Stimulated activated CD8-positive, alpha-beta memory T cell treated with anti-CD3 and anti-CD28 coated beads, Interleukin-12 subunit alpha, Interleukin-12 subunit beta, amount 100 ng/mL, for 24 hours (primary cell): ENCODE measurements around the gene MGME1.

ENCODE experiments used
- DNase-seq: peaks from one replicate; pipeline ENCODE4 v3.0.0-alpha.2; 2020; ENCODE audit errors: extremely low read depth

Gene MGME1

GRCh38 chr20:17992847-17993513 is 24.2 kb downstream of the MGME1 start:
- DNase-seq = no peak

DNA sequence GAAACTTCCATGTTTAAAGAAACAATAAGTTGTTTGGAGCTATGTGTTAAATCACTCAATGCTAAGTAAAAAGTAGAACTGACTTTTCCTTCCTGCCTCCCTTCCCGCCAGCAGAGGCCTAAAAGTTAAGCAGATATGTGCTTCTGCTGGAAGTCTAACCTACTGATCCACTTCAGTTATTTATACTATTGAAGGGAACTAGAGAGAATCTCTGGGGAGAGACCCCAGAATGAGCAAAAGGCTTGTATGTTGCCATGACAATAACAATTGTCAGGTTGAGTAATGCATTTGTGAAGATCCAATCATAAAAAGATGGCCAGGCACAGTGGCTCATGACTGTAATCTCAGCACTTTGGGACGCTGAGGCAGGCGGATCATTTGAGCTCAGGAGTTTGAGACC is 24.7 kb downstream of the MGME1 start:
- DNase-seq = no peak

- DNase-seq = no peak
These were observed 27.4 kb downstream of the MGME1 start for GRCh38 chr20:17995967-17996819.

DNA sequence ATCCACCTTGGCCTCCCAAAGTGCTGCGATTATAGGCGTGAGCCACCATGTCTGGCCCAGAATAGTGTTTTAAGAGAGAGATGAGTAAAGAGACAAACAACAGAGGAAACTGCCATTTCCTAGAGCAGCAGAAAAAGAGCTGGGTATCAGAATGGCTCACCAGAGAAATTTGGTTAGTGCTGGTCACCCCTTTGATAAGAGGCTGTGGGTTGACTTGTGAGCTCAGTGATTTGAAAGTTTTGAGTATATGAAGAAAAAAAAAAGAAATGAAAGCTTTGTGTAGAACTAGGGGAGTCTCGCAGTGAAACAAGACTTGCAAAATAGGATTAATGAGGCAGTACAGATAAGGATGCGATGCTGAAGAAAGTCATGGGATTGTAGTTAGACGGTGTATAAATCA is 29.6 kb downstream of the MGME1 start:
- DNase-seq = no peak

GRCh38 chr20:17999566-17999965 is 30.7 kb downstream of the MGME1 start:
- no peak for DNase-seq

DNA sequence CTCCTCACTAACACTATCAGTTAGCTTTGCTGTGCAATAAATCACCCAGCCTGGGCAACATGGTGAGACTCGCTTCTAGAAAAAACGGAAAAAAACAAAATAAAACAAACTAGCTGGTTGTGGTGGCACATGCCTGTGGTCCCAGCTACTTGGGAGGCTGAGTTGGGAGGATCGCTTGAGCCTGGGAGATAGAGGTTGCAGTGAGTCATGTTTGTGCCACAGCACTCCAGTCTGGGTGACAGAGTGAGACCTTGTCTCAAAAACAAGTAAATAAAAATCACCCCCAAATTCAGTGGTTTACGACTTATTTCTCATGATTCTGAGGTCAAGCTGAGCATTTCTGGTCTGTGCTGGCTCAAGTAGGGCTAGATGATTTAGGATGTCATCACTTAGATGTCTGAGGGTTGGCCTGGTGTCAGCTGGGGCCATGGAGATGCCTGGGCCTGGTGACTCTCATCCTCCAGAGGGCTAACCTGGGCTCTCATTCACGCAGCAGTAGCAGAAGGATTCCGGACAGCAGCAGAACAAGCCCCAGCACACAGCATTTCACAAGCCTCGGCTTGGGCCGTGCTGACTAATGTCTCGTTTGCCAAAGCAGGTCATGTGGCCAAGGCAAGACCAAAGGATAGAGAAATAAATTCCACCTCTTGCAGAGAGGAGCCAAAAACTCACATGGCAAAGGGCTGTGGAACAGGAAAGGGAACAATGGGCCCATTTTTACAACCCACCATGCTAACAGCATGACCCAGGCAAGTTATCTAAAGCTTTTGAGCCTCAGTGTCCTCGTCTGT is 32.5 kb downstream of the MGME1 start:
- DNase-seq = no peak

GRCh38 chr20:18003897-18004296 is 35.1 kb downstream of the MGME1 start:
- no peak for DNase-seq

DNA sequence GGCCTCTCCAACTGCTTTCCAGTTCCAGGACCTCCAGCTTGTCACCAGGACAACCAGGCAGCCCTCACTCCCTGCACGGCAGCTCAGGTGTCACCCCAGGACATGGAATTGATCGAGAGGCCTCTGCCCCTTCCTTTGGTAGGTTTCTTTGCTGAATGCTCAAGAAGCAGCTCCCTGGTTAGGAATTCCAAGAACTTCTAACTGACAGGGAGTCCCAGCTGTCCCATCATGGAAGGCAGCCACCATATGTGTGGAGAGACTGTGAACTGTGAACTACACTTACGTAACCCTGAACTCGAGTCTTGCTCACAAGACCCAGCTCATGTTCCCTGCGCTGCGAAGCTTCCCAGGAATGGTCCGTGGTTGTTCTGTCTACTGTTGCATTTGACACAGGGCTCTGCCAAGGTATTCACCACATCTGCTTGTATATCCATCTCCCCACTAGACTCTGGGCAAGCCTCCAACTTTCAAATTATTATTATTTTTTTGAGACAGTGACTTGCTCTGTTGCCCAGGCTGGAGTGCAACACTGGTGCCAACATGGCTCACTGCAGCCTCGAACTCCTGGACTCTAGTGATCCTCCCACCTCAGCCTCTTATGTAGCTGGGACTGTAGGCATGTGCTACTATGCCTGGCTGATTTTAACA is 35.7 kb downstream of the MGME1 start:
- no peak for DNase-seq

GRCh38 chr20:18005170-18005989 is 36.6 kb downstream of the MGME1 start:
- no peak for DNase-seq

- no peak for DNase-seq
These were observed 37.2 kb downstream of the MGME1 start for GRCh38 chr20:18005990-18006364.

DNA sequence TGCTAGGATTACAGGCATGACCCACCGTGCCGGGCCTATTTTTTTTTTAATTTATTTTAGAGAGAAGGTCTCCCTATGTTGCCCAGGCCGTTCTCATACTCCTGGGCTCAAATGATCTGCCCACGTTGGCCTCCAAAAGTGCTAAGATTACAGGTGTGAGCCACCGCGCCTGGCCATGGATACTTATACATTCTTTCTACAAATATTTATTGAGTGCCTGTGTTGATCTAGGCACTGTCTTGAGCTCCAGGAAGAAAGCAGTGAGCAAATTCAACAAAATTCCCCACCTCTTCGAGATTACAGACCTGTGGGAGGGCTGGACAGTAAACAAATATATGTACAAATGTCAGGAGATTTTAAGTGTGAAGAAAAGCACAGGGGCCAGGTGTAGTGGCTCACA is 37.9 kb downstream of the MGME1 start:
- no peak for DNase-seq

GRCh38 chr20:18007534-18008292 is 38.9 kb downstream of the MGME1 start:
- no peak for DNase-seq

- no peak for DNase-seq
These were observed 40.3 kb downstream of the MGME1 start for GRCh38 chr20:18009116-18009515.

GRCh38 chr20:18011482-18011881 is 42.7 kb downstream of the MGME1 start:
- DNase-seq = no peak

GRCh38 chr20:18011951-18012645 is 43.3 kb downstream of the MGME1 start:
- DNase-seq = no peak

DNA sequence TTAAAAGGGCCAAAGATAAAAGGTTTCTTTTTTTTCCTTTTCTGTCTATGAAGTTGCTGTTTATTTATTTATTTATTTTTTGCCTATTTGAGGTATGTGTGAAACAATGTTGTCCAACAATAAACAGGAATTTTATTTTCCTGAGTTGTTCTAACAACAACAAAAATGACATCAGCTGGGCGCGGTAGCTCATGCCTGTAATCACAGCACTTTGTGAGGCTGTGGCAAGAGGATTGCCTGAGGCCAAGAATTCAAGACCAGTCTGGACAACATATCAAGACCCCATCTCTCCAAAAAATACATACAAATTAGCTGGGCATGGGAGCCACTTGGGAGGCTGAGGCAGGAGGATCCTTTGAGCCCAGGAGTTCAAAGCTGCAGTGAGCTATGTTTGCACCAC is 44.1 kb downstream of the MGME1 start:
- DNase-seq = no peak

DNA sequence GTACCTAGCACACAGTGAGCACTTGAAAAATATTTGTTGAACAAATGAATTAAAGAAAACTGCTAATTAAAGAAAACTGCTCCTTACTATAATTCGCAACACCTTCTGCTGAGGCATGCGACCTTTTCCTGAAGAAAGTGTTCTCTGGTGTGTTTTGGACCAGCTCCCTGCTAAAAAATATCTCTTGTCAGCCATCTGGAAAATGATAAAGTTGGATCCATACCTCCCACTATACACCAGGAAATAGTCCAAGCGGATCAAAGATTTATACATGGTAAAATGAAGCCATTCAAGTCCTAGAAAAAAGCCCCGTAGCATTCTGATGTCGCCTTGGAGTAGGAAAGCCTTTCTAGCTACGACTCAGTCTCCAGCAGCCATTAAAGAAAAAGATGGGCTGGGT is 45.6 kb downstream of the MGME1 start:
- no peak for DNase-seq

DNA sequence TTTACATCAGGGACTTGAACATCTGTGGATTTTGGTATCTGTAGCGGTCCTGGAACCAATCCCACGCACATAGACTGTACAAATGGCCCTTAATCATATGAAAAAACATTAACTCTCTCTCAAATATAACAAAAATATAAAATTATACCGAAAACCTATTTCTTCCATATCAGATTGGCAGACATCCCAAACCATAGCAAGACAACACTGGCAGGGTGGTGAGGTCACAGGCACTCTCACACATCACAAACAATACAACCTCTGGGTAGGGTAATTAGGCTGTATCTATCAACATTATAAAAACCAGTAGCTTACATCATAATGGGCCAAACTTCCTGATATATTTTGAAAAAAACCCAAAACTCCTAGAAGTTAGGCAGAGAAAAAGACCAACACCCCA is 48.0 kb downstream of the MGME1 start:
- DNase-seq = no peak

GRCh38 chr20:18018100-18018499 is 49.3 kb downstream of the MGME1 start:
- no peak for DNase-seq

- no peak for DNase-seq
These were observed 50.2 kb downstream of the MGME1 start for GRCh38 chr20:18019068-18019467.
